SK-N-SH treated with all-trans-retinoic acid at 6 μM for 48 hours (cell line): Measurements from ENCODE around the gene DUSP12.

Experiments used
- ATAC-seq: fragments of 200-7000 bp; cut with Tn5 transposase; 3 replicates; pipeline ENCODE4 v1.9.1; 2020; ENCODE audit warnings: mild to moderate bottlenecking, moderate library complexity
- ARNTL ChIP-seq: fragments of 450-650 bp; formaldehyde crosslinking; IDR thresholded peaks from 2 replicates; pipeline ENCODE4 v1.5.0; 2020; ENCODE audit warnings: low read depth, mild to moderate bottlenecking, moderate library complexity, borderline replicate concordance
- BACH2 ChIP-seq: fragments of 250-450 bp; sonication (Bioruptor Pico); IDR thresholded peaks from 2 replicates; pipeline ENCODE4 v1.9.0; 2021; ENCODE audit warnings: mild to moderate bottlenecking, borderline replicate concordance
- CREB5 ChIP-seq: fragments of 250-450 bp; sonication (Bioruptor Pico); IDR thresholded peaks from 2 replicates; pipeline ENCODE4 v1.5.1; 2020; ENCODE audit warnings: low read depth, mild to moderate bottlenecking, moderate library complexity
- CSDC2 ChIP-seq: fragments of 250-450 bp; sonication (Bioruptor Pico); IDR thresholded peaks from 2 replicates; pipeline ENCODE4 v1.5.0; 2020; ENCODE audit warnings: mild to moderate bottlenecking, moderate library complexity
- CSRNP3 ChIP-seq: fragments of 250-450 bp; sonication (Bioruptor Pico); IDR thresholded peaks from 2 replicates; pipeline ENCODE4 v1.5.1; 2021; ENCODE audit warnings: mild to moderate bottlenecking, moderate library complexity
- ESRRG ChIP-seq: fragments of 250-450 bp; sonication (Bioruptor Pico); IDR thresholded peaks from 2 replicates; pipeline ENCODE4 v1.6.1; 2021; ENCODE audit warnings: mild to moderate bottlenecking
- GLIS3 ChIP-seq: fragments of 250-450 bp; sonication (Bioruptor Pico); IDR thresholded peaks from 2 replicates; pipeline ENCODE4 v1.5.0; 2020; ENCODE audit warnings: mild to moderate bottlenecking, moderate library complexity
- ISL1 ChIP-seq: fragments of 250-450 bp; sonication (Bioruptor Pico); IDR thresholded peaks from 2 replicates; pipeline ENCODE4 v2.1.2; 2022; ENCODE audit warnings: mild to moderate bottlenecking, moderate library complexity
- OSR1 ChIP-seq: fragments of 250-450 bp; sonication (Bioruptor Pico); IDR thresholded peaks from 2 replicates; pipeline ENCODE4 v1.8.0; 2022; ENCODE audit warnings: moderate library complexity, mild to moderate bottlenecking, inconsistent platforms
- PATZ1 ChIP-seq: fragments of 250-450 bp; sonication (Bioruptor Pico); IDR thresholded peaks from 2 replicates; pipeline ENCODE4 v1.8.0; 2020; ENCODE audit warnings: mild to moderate bottlenecking, moderate library complexity, borderline replicate concordance
- POU6F1 ChIP-seq: fragments of 250-450 bp; sonication (Bioruptor Pico); IDR thresholded peaks from 2 replicates; pipeline ENCODE4 v1.8.0; 2021; ENCODE audit warnings: low read depth, mild to moderate bottlenecking, moderate library complexity, borderline replicate concordance
- PPARA ChIP-seq: fragments of 250-450 bp; sonication (Bioruptor Pico); IDR thresholded peaks from 2 replicates; pipeline ENCODE4 v1.5.0; 2020; ENCODE audit warnings: mild to moderate bottlenecking, borderline replicate concordance
- RARB ChIP-seq: fragments of 250-450 bp; sonication (Bioruptor Pico); IDR thresholded peaks from 2 replicates; pipeline ENCODE4 v1.8.0; 2021; ENCODE audit warnings: mild to moderate bottlenecking, moderate library complexity
- SNAI2 ChIP-seq: fragments of 250-450 bp; sonication (Bioruptor Pico); IDR thresholded peaks from 2 replicates; pipeline ENCODE4 v1.5.0; 2020; ENCODE audit warnings: mild to moderate bottlenecking, moderate library complexity
- TOX ChIP-seq: fragments of 250-450 bp; sonication (Bioruptor Pico); IDR thresholded peaks from 2 replicates; pipeline ENCODE4 v1.8.0; 2021; ENCODE audit warnings: mild to moderate bottlenecking, moderate library complexity, borderline replicate concordance
- TSHZ2 ChIP-seq: fragments of 250-450 bp; sonication (Bioruptor Pico); IDR thresholded peaks from 2 replicates; pipeline ENCODE4 v1.5.0; 2020; ENCODE audit warnings: mild to moderate bottlenecking, moderate library complexity
- ZC3H10 ChIP-seq: fragments of 250-450 bp; sonication (Bioruptor Pico); IDR thresholded peaks from 2 replicates; pipeline ENCODE4 v1.5.1; 2021; ENCODE audit warnings: mild to moderate bottlenecking, moderate library complexity
- ZFP3 ChIP-seq: fragments of 250-450 bp; sonication (Bioruptor Pico); IDR thresholded peaks from 2 replicates; pipeline ENCODE4 v1.5.0; 2020; ENCODE audit warnings: mild to moderate bottlenecking, moderate library complexity
- ZFP30 ChIP-seq: fragments of 450-650 bp; formaldehyde crosslinking; IDR thresholded peaks from 2 replicates; pipeline ENCODE4 v1.5.0; 2022; ENCODE audit warnings: mild to moderate bottlenecking, moderate library complexity
- ZNF565 ChIP-seq: fragments of 450-650 bp; formaldehyde crosslinking; conservative IDR thresholded peaks from 2 replicates; pipeline ENCODE4 v1.5.0; 2020; ENCODE audit warnings: low read depth, mild to moderate bottlenecking, moderate library complexity
- ZNF8 ChIP-seq: fragments of 450-650 bp; formaldehyde crosslinking; IDR thresholded peaks from 2 replicates; pipeline ENCODE4 v1.5.0; 2020; ENCODE audit warnings: mild to moderate bottlenecking, moderate library complexity

Gene DUSP12

GRCh38 chr1:161779393-161779792 lies 29.8 kb downstream of the DUSP12 start (continued):
- TF ChIP-seq PATZ1 (CRISPR knock-in tag), result no peak
- TF ChIP-seq GLIS3 (CRISPR knock-in tag), result no peak
- no peak for TF ChIP-seq ESRRG (CRISPR knock-in tag)
- no peak for TF ChIP-seq CSRNP3 (CRISPR knock-in tag)

GRCh38 chr1:161781995-161782394 lies 32.4 kb downstream of the DUSP12 start:
- no peak for TF ChIP-seq TSHZ2 (CRISPR knock-in tag)
- no peak for TF ChIP-seq ESRRG (CRISPR knock-in tag)
- no peak for TF ChIP-seq RARB (CRISPR knock-in tag)
- no peak for TF ChIP-seq CSRNP3 (CRISPR knock-in tag)
- TF ChIP-seq ZFP30 (CRISPR knock-in tag), result no peak
- no peak for TF ChIP-seq POU6F1 (CRISPR knock-in tag)
- TF ChIP-seq ZC3H10, result no peak
- no peak for TF ChIP-seq SNAI2 (CRISPR knock-in tag)
- TF ChIP-seq ZFP3 (CRISPR knock-in tag), result no peak
- no peak for TF ChIP-seq PPARA (CRISPR knock-in tag)
- TF ChIP-seq ZNF565 (CRISPR knock-in tag), result no peak
- no peak for TF ChIP-seq ARNTL
- TF ChIP-seq ZNF8, result no peak
- TF ChIP-seq CSDC2 (CRISPR knock-in tag), result no peak
- TF ChIP-seq BACH2 (CRISPR knock-in tag), result no peak
- no peak for TF ChIP-seq OSR1 (CRISPR knock-in tag)
- TF ChIP-seq ISL1 (CRISPR knock-in tag), result no peak
- peak; percentile 44; the same call in 2 of the 3 replicates for ATAC-seq

GRCh38 chr1:161782886-161783285 lies 33.3 kb downstream of the DUSP12 start:
- ATAC-seq, result no peak
- no peak for TF ChIP-seq ZNF565 (CRISPR knock-in tag)
- no peak for TF ChIP-seq ISL1 (CRISPR knock-in tag)
- TF ChIP-seq ESRRG (CRISPR knock-in tag), result no peak
- no peak for TF ChIP-seq OSR1 (CRISPR knock-in tag)
- no peak for TF ChIP-seq BACH2 (CRISPR knock-in tag)
- TF ChIP-seq PPARA (CRISPR knock-in tag), result no peak
- TF ChIP-seq POU6F1 (CRISPR knock-in tag), result no peak
- no peak for TF ChIP-seq TOX (CRISPR knock-in tag)
- no peak for TF ChIP-seq ZNF8
- TF ChIP-seq CSRNP3 (CRISPR knock-in tag), result no peak
- TF ChIP-seq CSDC2 (CRISPR knock-in tag), result no peak
- no peak for TF ChIP-seq ZFP30 (CRISPR knock-in tag)
- no peak for TF ChIP-seq CREB5 (CRISPR knock-in tag)
- TF ChIP-seq ARNTL, result no peak
- TF ChIP-seq PATZ1 (CRISPR knock-in tag), result no peak
